Stomach smooth muscle (tissue), 2 donors: ENCODE data around the gene SLC12A5.

ENCODE experiments used
- H3K27ac ChIP-seq: one replicate; pipeline ENCODE4 v1.7.0; 2013; ENCODE audit warnings: mild to moderate bottlenecking, low read length, inconsistent platforms
- H3K27me3 ChIP-seq, 2 donors: one replicate each; pipeline ENCODE4 v1.7.0; 2013; ENCODE audit warnings: low read length in 2 of 2; ENCODE audit not compliant: insufficient read depth in 2 of 2, control insufficient read depth in 1 of 2
- H3K36me3 ChIP-seq, 2 donors: one replicate each; pipeline ENCODE4 v1.7.0; 2013; ENCODE audit warnings: low read length in 2 of 2; ENCODE audit not compliant: control insufficient read depth in 2 of 2, insufficient read depth in 2 of 2
- H3K4me1 ChIP-seq: one replicate; pipeline ENCODE4 v1.7.0; 2013; ENCODE audit warnings: low read length; ENCODE audit not compliant: control insufficient read depth, insufficient read depth
- H3K4me3 ChIP-seq, 2 donors: one replicate each; pipeline ENCODE4 v1.7.0; 2013; ENCODE audit warnings: low read length in 2 of 2
- H3K9ac ChIP-seq, 2 donors: one replicate each; pipeline ENCODE4 v1.7.0; 2013; ENCODE audit warnings: low read length in 2 of 2, mild to moderate bottlenecking in 1 of 2
- H3K9me3 ChIP-seq, 2 donors: one replicate each; pipeline ENCODE4 v1.7.0; 2013; ENCODE audit warnings: low read length in 2 of 2; ENCODE audit not compliant: control insufficient read depth in 2 of 2
- donor health status: healthy.
- donor health status: Pancreatic carcinoma.

SLC12A5 gene

GRCh38 chr20:46006964-46007363 is 22.1 kb upstream of the SLC12A5 start:
- no peaks in the 10 kb centered on the region for H3K9me3 ChIP-seq
- no peaks in the 10 kb centered on the region for H3K36me3 ChIP-seq
- H3K4me1 ChIP-seq, result peaks cover 2% of the 10 kb centered on the region
- no peak overlapping the region for H3K4me3 ChIP-seq
- H3K27me3 ChIP-seq, result peaks cover 47 to 52% of the 10 kb centered on the region in 2 donors
- no peak overlapping the region for H3K9ac ChIP-seq
- H3K27ac ChIP-seq, result no peak overlapping the region

GRCh38 chr20:46007671-46008070 is 21.3 kb upstream of the SLC12A5 start:
- peaks cover 53 to 59% of the 10 kb centered on the region in 2 donors for H3K27me3 ChIP-seq
- H3K9me3 ChIP-seq, result no peaks in the 10 kb centered on the region
- no peaks in the 10 kb centered on the region for H3K36me3 ChIP-seq
- H3K4me3 ChIP-seq, result no peak overlapping the region
- H3K27ac ChIP-seq, result no peak overlapping the region
- H3K9ac ChIP-seq, result no peak overlapping the region
- H3K4me1 ChIP-seq, result peaks cover 2% of the 10 kb centered on the region

- H3K27me3 ChIP-seq, result peaks cover 69 to 79% of the 10 kb centered on the region in 2 donors
These were observed 19.2 kb upstream of the SLC12A5 start for GRCh38 chr20:46009816-46010215.

GRCh38 chr20:46010491-46011391 is 18.3 kb upstream of the SLC12A5 start:
- Histone ChIP-seq H3K9me3 (no peaks in the 10 kb centered on the region), H3K27me3 (peaks cover 64 to 79% of the 10 kb centered on the region in 2 donors), H3K36me3 (no peaks in the 10 kb centered on the region), H3K4me1 (peaks cover 5% of the 10 kb centered on the region), H3K4me3 (peak overlapping the region in 1 of 2 donors; percentile 3), H3K9ac (no peak overlapping the region), H3K27ac (no peak overlapping the region)

More at GRCh38 chr20:46009816-46010215, 19.2 kb upstream of the SLC12A5 start:
- no peak overlapping the region for H3K27ac ChIP-seq
- no peak overlapping the region for H3K4me3 ChIP-seq
- no peak overlapping the region for H3K9ac ChIP-seq
- no peaks in the 10 kb centered on the region for H3K9me3 ChIP-seq
- H3K4me1 ChIP-seq, result peaks cover 5% of the 10 kb centered on the region
- no peaks in the 10 kb centered on the region for H3K36me3 ChIP-seq

- no peaks in the 10 kb centered on the region for H3K36me3 ChIP-seq
- H3K4me1 ChIP-seq, result peaks cover 5% of the 10 kb centered on the region
- no peaks in the 10 kb centered on the region for H3K9me3 ChIP-seq
- H3K9ac ChIP-seq, result no peak overlapping the region
- H3K27me3 ChIP-seq, result peaks cover 69 to 79% of the 10 kb centered on the region in 2 donors
- no peak overlapping the region for H3K27ac ChIP-seq
- H3K4me3 ChIP-seq, result no peak overlapping the region
These were observed 17.2 kb upstream of the SLC12A5 start for GRCh38 chr20:46011631-46012482.

- Histone ChIP-seq H3K9me3 (no peaks in the 10 kb centered on the region), H3K27me3 (peaks cover 69 to 89% of the 10 kb centered on the region in 2 donors)
These were observed 16.1 kb upstream of the SLC12A5 start for GRCh38 chr20:46012921-46013320.

GRCh38 chr20:46013322-46013828 is 15.6 kb upstream of the SLC12A5 start:
- Histone ChIP-seq H3K27ac (no peak overlapping the region), H3K4me3 (no peak overlapping the region), H3K4me1 (peaks cover 5% of the 10 kb centered on the region), H3K9me3 (no peaks in the 10 kb centered on the region), H3K36me3 (no peaks in the 10 kb centered on the region), H3K27me3 (peaks cover 67 to 86% of the 10 kb centered on the region in 2 donors), H3K9ac (no peak overlapping the region)

More at GRCh38 chr20:46012921-46013320, 16.1 kb upstream of the SLC12A5 start:
- H3K36me3 ChIP-seq, result no peaks in the 10 kb centered on the region
- H3K4me3 ChIP-seq, result no peak overlapping the region
- no peak overlapping the region for H3K27ac ChIP-seq
- no peak overlapping the region for H3K9ac ChIP-seq
- peaks cover 5% of the 10 kb centered on the region for H3K4me1 ChIP-seq

GRCh38 chr20:46013829-46014516 is 15.0 kb upstream of the SLC12A5 start:
- Histone ChIP-seq H3K27me3 (peaks cover 67 to 84% of the 10 kb centered on the region in 2 donors), H3K4me3 (peak overlapping the region in 1 of 2 donors; percentile 8), H3K27ac (no peak overlapping the region)

GRCh38 chr20:46014517-46015396 is 14.3 kb upstream of the SLC12A5 start:
- H3K9ac ChIP-seq, result no peak overlapping the region
- no peaks in the 10 kb centered on the region for H3K36me3 ChIP-seq
- H3K27ac ChIP-seq, result no peak overlapping the region
- H3K4me1 ChIP-seq, result peaks cover 3% of the 10 kb centered on the region
- no peaks in the 10 kb centered on the region for H3K9me3 ChIP-seq
- H3K27me3 ChIP-seq, result peaks cover 63 to 82% of the 10 kb centered on the region in 2 donors
- no peak overlapping the region for H3K4me3 ChIP-seq

More at GRCh38 chr20:46013829-46014516, 15.0 kb upstream of the SLC12A5 start:
- H3K4me1 ChIP-seq, result peaks cover 3% of the 10 kb centered on the region
- H3K9me3 ChIP-seq, result no peaks in the 10 kb centered on the region
- no peaks in the 10 kb centered on the region for H3K36me3 ChIP-seq
- H3K9ac ChIP-seq, result no peak overlapping the region
